GM23338 (cell line): Measurements from ENCODE around the gene KIFC1. TPM values are rescaled to one million over a fixed set of nuclear protein-coding genes. Genes with fewer than 3 reads are reported as not detected.

Experiments
- ATAC-seq: fragments of 200-7000 bp; cut with Tn5 transposase; 3 replicates; pipeline ENCODE4 v1.9.1; 2020
- DNase-seq: peaks from one replicate; pipeline ENCODE4 v3.0.0-alpha.2; 2015; ENCODE audit warnings: low spot score
- H2AFZ ChIP-seq: fragments of 200-600 bp; sonication (generic); 2 replicates; pipeline ENCODE4 v1.8.0; 2016; ENCODE audit warnings: antibody characterized with exemption, mild to moderate bottlenecking, moderate library complexity
- H3F3A ChIP-seq: fragments of 200-600 bp; sonication (generic); replicated peaks from 2 replicates; pipeline ENCODE4 v1.8.0; 2017; ENCODE audit warnings: antibody characterized with exemption, mixed run types, low read depth
- H3K27ac ChIP-seq: fragments of 200-600 bp; sonication (generic); 2 replicates; pipeline ENCODE4 v1.6.1; 2016; ENCODE audit warnings: low read depth
- H3K27me3 ChIP-seq: fragments of 200-600 bp; sonication (generic); 2 replicates; pipeline ENCODE4 v1.8.0; 2016; ENCODE audit warnings: mild to moderate bottlenecking, mixed run types, moderate library complexity; ENCODE audit not compliant: insufficient read depth
- H3K36me3 ChIP-seq: fragments of 200-600 bp; sonication (generic); 2 replicates; pipeline ENCODE4 v1.8.0; 2016; ENCODE audit warnings: mild to moderate bottlenecking; ENCODE audit not compliant: insufficient read depth
- H3K4me1 ChIP-seq: fragments of 200-600 bp; sonication (generic); 2 replicates; pipeline ENCODE4 v1.8.0; 2016; ENCODE audit warnings: mild to moderate bottlenecking, moderate library complexity; ENCODE audit not compliant: insufficient read depth
- H3K4me2 ChIP-seq: fragments of 200-600 bp; sonication (generic); 2 replicates; pipeline ENCODE4 v1.7.1; 2017; ENCODE audit warnings: mixed run types
- H3K4me3 ChIP-seq: fragments of 200-600 bp; sonication (generic); 2 replicates; pipeline ENCODE4 v1.6.1; 2016; ENCODE audit warnings: mixed run types
- H3K79me2 ChIP-seq: fragments of 200-600 bp; sonication (generic); replicated peaks from 2 replicates; pipeline ENCODE4 v1.8.0; 2017; ENCODE audit warnings: mild to moderate bottlenecking; ENCODE audit not compliant: insufficient read depth
- H3K9me2 ChIP-seq: fragments of 200-600 bp; sonication (generic); 2 replicates; pipeline ENCODE4 v1.8.0; 2017; ENCODE audit not compliant: insufficient read depth
- H4K20me1 ChIP-seq: fragments of 200-600 bp; sonication (generic); replicated peaks from 2 replicates; pipeline ENCODE4 v1.8.0; 2017; ENCODE audit warnings: mild to moderate bottlenecking; ENCODE audit not compliant: insufficient read depth
- H3K27ac Mint-ChIP-seq: 2 replicates; pipeline ENCODE4 v1.8.0; 2020; ENCODE audit warnings: inconsistent platforms, mild to moderate bottlenecking, moderate library complexity, mixed read lengths
- H3K27me3 Mint-ChIP-seq: 3 replicates; pipeline ENCODE4 v1.8.0; 2022; ENCODE audit warnings: low read depth, mild to moderate bottlenecking, moderate library complexity, mixed read lengths, inconsistent platforms; ENCODE audit not compliant: insufficient read depth, poor library complexity
- H3K36me3 Mint-ChIP-seq: 3 replicates; pipeline ENCODE4 v1.8.0; 2021; ENCODE audit warnings: low read depth, mild to moderate bottlenecking, inconsistent platforms, moderate library complexity, mixed read lengths
- H3K4me1 Mint-ChIP-seq: 3 replicates; pipeline ENCODE4 v1.8.0; 2020; ENCODE audit warnings: mild to moderate bottlenecking, inconsistent platforms, mixed read lengths
- H3K4me3 Mint-ChIP-seq: 3 replicates; pipeline ENCODE4 v1.8.0; 2021; ENCODE audit warnings: moderate library complexity, mild to moderate bottlenecking, inconsistent platforms, mixed read lengths
- H3K9me3 Mint-ChIP-seq: 3 replicates; pipeline ENCODE4 v1.8.0; 2020; ENCODE audit warnings: moderate library complexity, mild to moderate bottlenecking, inconsistent platforms, mixed read lengths
- EZH2phosphoT487 ChIP-seq: fragments of 200-600 bp; sonication (generic); IDR thresholded peaks from one replicate; pipeline ENCODE4 v1.8.1; 2018; ENCODE audit warnings: antibody characterized with exemption; ENCODE audit not compliant: unreplicated experiment
- POLR2AphosphoS5 ChIP-seq: IDR thresholded peaks from 2 replicates; pipeline ENCODE4 v1.6.1; 2016; ENCODE audit warnings: antibody characterized with exemption, low read depth
- polyA plus RNA-seq: library from polyadenylated mRNA; unstranded; fragments of >200 nt; fragmentation: Nextera tagmentation; extraction: Ambion mirVana; gene quantifications from 2 replicates; pipeline ENCODE4 v1.2.1, GENCODE V29; 2016
- total RNA-seq: library from RNA; depleted of rRNA; stranded (reverse); fragments of >200 nt; shearing (Covaris generic); gene quantifications from 2 replicates; pipeline ENCODE4 v1.2.3, GENCODE V29; 2014
- TF ChIP-seq, protein P1 (sequence below), 2 experiments: fragments of 200-600 bp in 1 of 2; sonication (generic) in 1 of 2; conservative IDR thresholded peaks; 2 replicates each; pipeline versions ENCODE4 v1.5.1 to v1.6.1; 2016 to 2017; ENCODE audit warnings: antibody characterized with exemption in 2 of 2, low read depth in 2 of 2, mild to moderate bottlenecking in 2 of 2, moderate library complexity in 1 of 2
- TF ChIP-seq, protein P2 (sequence below): IDR thresholded peaks from one replicate; pipeline ENCODE4 v1.6.1; 2018; ENCODE audit warnings: antibody characterized with exemption; ENCODE audit not compliant: unreplicated experiment

The KIFC1 gene
- total and polyA plus RNA-seq, 2 experiments from 2014 or later, result 10.3 to 61.7 TPM

DNA sequence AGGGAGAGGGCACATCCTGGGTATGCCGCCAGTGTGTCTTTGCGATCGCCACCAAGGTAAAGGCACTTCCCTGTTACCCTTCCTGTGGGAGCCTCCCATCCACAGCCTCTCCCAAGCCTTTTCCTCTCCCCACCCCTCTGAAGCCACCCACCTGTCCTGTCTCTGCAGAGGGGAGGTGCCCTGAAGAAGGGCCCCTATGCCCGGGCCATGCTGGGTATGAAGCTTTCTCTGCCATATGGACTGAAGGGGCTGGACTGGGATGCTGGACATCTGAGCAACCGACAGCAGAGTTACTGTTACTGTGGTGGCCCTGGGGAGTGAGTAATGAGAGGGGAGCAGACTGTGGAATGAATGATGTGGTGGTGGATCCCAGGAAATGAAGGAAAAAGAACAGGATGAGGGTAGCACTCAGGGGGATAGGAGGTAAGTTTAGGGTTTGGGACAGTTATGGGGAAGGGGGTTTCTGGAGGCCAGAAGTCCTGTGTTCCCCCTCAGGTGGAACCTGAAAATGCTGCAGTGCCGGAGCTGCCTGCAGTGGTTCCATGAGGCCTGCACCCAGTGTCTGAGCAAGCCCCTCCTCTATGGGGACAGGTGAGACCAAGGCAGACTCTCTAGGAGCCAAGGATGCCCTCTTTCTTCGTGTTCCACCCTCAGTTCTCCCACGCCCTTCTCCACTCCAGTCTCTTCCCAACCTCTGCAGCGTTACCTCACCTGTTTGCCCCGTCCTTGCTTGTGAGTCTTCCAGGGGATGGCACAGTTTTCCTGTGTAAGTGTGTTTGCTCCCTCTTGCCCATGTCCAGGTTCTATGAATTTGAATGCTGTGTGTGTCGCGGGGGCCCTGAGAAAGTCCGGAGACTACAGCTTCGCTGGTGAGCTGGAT, 21.9 kb downstream of the KIFC1 start:
- H3K36me3 Mint-ChIP-seq, result peaks cover 56% of the 10 kb centered on the region
- ATAC-seq (no peak), DNase-seq (no peak)
- TF ChIP-seq, protein P1, sequence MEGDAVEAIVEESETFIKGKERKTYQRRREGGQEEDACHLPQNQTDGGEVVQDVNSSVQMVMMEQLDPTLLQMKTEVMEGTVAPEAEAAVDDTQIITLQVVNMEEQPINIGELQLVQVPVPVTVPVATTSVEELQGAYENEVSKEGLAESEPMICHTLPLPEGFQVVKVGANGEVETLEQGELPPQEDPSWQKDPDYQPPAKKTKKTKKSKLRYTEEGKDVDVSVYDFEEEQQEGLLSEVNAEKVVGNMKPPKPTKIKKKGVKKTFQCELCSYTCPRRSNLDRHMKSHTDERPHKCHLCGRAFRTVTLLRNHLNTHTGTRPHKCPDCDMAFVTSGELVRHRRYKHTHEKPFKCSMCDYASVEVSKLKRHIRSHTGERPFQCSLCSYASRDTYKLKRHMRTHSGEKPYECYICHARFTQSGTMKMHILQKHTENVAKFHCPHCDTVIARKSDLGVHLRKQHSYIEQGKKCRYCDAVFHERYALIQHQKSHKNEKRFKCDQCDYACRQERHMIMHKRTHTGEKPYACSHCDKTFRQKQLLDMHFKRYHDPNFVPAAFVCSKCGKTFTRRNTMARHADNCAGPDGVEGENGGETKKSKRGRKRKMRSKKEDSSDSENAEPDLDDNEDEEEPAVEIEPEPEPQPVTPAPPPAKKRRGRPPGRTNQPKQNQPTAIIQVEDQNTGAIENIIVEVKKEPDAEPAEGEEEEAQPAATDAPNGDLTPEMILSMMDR (conservative IDR thresholded peaks at IDR 0.05; ENCODE audit: low read depth in 2 of 2), result no peak
- TF ChIP-seq POLR2AphosphoS5 (peak; percentile 38; the same call in 1 of the 2 replicates), EZH2phosphoT487 (no peak)
- peaks cover 14% of the 10 kb centered on the region; the same call in 1 of the 2 replicates for H3K36me3 ChIP-seq
- H3K27ac Mint-ChIP-seq, result no peak overlapping the region
- peaks cover 57% of the 10 kb centered on the region for H3K4me1 Mint-ChIP-seq
- H3K27me3 ChIP-seq, result no peaks in the 10 kb centered on the region
- no peak overlapping the region for H2AFZ ChIP-seq
- H3K27ac ChIP-seq, result no peak overlapping the region
- H3F3A ChIP-seq, result peaks cover 25% of the 10 kb centered on the region
- H4K20me1 ChIP-seq, result peaks cover 23% of the 10 kb centered on the region
- no peaks in the 10 kb centered on the region for H3K9me3 Mint-ChIP-seq
- no peaks in the 10 kb centered on the region for H3K9me2 ChIP-seq
- H3K4me2 ChIP-seq, result no peak overlapping the region
- H3K4me3 Mint-ChIP-seq, result no peak overlapping the region; the same call in 2 of the 3 replicates
- peaks cover 37% of the 10 kb centered on the region for H3K4me1 ChIP-seq
- H3K79me2 ChIP-seq, result peaks cover 44% of the 10 kb centered on the region
- H3K4me3 ChIP-seq, result no peak overlapping the region
- H3K27me3 Mint-ChIP-seq, result peaks cover 27% of the 10 kb centered on the region

GRCh38 chr6:33414592-33415271, 23.1 kb downstream of the KIFC1 start:
- H3K27me3 Mint-ChIP-seq, result peaks cover 34% of the 10 kb centered on the region
- peak overlapping the region; percentile 17; the same call in 1 of the 2 replicates for H3K4me3 ChIP-seq

More at GRCh38 chr6:33414592-33415271, 23.1 kb downstream of the KIFC1 start:
- H3K27ac Mint-ChIP-seq, result peak overlapping the region; percentile 27; the same call in 1 of the 2 replicates
- no peaks in the 10 kb centered on the region for H3K27me3 ChIP-seq
- peaks cover 44% of the 10 kb centered on the region for H3K79me2 ChIP-seq
- H3K27ac ChIP-seq, result peak overlapping the region; percentile 42; the same call in 1 of the 2 replicates
- no peaks in the 10 kb centered on the region for H3K9me2 ChIP-seq
- H3F3A ChIP-seq, result peaks cover 27% of the 10 kb centered on the region
- ATAC-seq, result no peak
- peak overlapping the region; percentile 99; the same call in 2 of the 3 replicates for H3K4me3 Mint-ChIP-seq
- peaks cover 44% of the 10 kb centered on the region for H3K4me1 ChIP-seq
- H3K4me1 Mint-ChIP-seq, result peaks cover 59% of the 10 kb centered on the region
- H4K20me1 ChIP-seq, result peaks cover 22% of the 10 kb centered on the region
- H2AFZ ChIP-seq, result no peak overlapping the region
- TF ChIP-seq, protein P1 (conservative IDR thresholded peaks at IDR 0.05; ENCODE audit: low read depth in 2 of 2), result peak; percentile 64 to 69
- TF ChIP-seq, protein P2, sequence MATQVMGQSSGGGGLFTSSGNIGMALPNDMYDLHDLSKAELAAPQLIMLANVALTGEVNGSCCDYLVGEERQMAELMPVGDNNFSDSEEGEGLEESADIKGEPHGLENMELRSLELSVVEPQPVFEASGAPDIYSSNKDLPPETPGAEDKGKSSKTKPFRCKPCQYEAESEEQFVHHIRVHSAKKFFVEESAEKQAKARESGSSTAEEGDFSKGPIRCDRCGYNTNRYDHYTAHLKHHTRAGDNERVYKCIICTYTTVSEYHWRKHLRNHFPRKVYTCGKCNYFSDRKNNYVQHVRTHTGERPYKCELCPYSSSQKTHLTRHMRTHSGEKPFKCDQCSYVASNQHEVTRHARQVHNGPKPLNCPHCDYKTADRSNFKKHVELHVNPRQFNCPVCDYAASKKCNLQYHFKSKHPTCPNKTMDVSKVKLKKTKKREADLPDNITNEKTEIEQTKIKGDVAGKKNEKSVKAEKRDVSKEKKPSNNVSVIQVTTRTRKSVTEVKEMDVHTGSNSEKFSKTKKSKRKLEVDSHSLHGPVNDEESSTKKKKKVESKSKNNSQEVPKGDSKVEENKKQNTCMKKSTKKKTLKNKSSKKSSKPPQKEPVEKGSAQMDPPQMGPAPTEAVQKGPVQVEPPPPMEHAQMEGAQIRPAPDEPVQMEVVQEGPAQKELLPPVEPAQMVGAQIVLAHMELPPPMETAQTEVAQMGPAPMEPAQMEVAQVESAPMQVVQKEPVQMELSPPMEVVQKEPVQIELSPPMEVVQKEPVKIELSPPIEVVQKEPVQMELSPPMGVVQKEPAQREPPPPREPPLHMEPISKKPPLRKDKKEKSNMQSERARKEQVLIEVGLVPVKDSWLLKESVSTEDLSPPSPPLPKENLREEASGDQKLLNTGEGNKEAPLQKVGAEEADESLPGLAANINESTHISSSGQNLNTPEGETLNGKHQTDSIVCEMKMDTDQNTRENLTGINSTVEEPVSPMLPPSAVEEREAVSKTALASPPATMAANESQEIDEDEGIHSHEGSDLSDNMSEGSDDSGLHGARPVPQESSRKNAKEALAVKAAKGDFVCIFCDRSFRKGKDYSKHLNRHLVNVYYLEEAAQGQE, result no peak
- peaks cover 14% of the 10 kb centered on the region; the same call in 1 of the 2 replicates for H3K36me3 ChIP-seq
- H3K36me3 Mint-ChIP-seq, result peaks cover 56% of the 10 kb centered on the region
- peak; percentile 67 for DNase-seq
- peak overlapping the region; percentile 38; the same call in 1 of the 2 replicates for H3K4me2 ChIP-seq
- no peaks in the 10 kb centered on the region for H3K9me3 Mint-ChIP-seq
